Omental fat pad (tissue), 4 donors: ENCODE measurements around the gene LYPD1. TPM values are rescaled to one million over a fixed set of nuclear protein-coding genes. Genes with fewer than 3 reads are reported as not detected.

Experiments used
- ATAC-seq: fragments of 150-250 bp; one replicate; pipeline ENCODE4 v1.9.1; 2016; ENCODE audit warnings: mild to moderate bottlenecking, moderate library complexity; ENCODE audit not compliant: low FRiP score
- DNase-seq: peaks from one replicate; pipeline ENCODE4 v3.0.0-alpha.2; 2019; ENCODE audit warnings: low spot score
- total RNA-seq, 4 donors: library from RNA; depleted of rRNA; stranded (reverse); fragments of >200 nt; gene quantifications; one replicate each; pipeline ENCODE4 v1.1.0, GENCODE V29; 2016
- TF ChIP-seq, protein P1 (sequence below), 3 donors: fragments of 450-650 bp; IDR thresholded peaks; one replicate each; pipeline ENCODE4 v1.5.1; 2016 to 2017; ENCODE audit warnings: antibody characterized with exemption in 3 of 3, mild to moderate bottlenecking in 3 of 3, moderate library complexity in 2 of 3

LYPD1 gene
- total RNA-seq, 4 donors from 2014 or later, result 0.48 TPM; not detected in 3

DNA sequence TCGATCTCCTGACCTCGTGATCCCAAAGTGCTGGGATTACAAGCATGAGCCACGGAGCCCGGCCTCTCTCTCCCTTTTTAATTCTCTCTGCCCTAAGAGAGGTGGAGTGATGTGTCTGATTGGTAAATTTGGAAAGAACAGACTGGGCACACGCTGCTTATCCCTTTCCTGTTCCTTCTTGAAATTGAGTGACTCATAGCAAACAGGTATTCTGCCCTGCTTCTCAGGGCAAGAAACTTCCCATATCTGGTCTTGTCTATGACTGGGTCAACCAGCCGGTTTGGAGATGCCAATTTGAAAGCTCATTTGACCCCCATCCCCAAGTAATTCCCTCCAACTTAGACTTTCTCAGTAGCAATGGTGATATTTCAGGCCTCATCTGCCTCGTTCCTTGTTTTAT is 15.0 kb downstream of the LYPD1 start:
- DNase-seq, result no peak
- ATAC-seq, result no peak
- TF ChIP-seq, protein P1, sequence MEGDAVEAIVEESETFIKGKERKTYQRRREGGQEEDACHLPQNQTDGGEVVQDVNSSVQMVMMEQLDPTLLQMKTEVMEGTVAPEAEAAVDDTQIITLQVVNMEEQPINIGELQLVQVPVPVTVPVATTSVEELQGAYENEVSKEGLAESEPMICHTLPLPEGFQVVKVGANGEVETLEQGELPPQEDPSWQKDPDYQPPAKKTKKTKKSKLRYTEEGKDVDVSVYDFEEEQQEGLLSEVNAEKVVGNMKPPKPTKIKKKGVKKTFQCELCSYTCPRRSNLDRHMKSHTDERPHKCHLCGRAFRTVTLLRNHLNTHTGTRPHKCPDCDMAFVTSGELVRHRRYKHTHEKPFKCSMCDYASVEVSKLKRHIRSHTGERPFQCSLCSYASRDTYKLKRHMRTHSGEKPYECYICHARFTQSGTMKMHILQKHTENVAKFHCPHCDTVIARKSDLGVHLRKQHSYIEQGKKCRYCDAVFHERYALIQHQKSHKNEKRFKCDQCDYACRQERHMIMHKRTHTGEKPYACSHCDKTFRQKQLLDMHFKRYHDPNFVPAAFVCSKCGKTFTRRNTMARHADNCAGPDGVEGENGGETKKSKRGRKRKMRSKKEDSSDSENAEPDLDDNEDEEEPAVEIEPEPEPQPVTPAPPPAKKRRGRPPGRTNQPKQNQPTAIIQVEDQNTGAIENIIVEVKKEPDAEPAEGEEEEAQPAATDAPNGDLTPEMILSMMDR (IDR thresholded peaks at IDR 0.05), result no peak

GRCh38 chr2:132654335-132654734 is 15.7 kb downstream of the LYPD1 start:
- ATAC-seq, result no peak
- TF ChIP-seq, protein P1 (IDR thresholded peaks at IDR 0.05), result no peak
- DNase-seq, result no peak

- ATAC-seq, result no peak
- TF ChIP-seq, protein P1 (IDR thresholded peaks at IDR 0.05), result no peak
Observed at GRCh38 chr2:132652474-132652873, 17.5 kb downstream of the LYPD1 start.

DNA sequence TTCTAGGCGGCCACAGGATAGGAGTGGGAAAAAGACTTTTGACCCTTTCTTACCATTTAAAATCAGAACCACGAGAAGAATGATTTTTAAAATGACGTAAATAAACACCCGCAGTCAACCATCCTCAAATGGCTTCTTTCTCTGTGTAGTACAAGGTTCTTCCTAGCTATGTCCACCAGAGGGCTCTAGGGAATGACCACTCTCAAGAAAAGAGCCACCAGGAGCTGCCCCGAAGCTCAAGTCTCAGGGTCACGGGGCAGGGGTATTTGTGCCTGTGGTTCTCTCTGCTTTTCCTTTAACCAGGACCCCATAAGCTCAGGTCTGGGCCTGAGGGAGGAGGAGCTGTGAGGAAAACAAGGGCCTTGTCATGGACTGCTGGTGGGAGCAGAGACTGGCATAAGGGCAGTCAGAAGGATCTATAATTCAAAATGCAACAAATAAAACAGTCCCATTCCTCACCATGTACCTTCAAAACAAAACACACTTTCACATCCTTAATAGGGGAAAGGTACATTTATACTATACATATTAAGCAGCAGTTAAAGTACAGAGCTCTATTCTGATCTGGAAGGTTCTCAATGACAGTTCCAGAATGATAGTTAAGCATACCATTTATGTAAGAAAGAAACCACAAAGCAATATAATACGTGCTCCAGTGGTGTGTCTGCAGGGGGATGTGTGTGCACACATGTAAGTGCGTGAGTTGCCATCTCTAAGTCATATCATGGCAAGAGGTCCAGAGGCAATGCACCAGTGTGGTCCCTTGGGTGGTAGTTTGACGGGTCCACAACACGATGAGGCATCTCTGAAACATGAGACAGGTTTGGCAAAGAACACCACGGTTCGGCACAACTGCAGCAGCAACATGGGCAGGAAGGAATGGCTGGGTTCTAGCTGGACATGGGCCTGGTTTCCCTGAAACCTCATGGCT is 18.6 kb downstream of the LYPD1 start:
- TF ChIP-seq, protein P1 (IDR thresholded peaks at IDR 0.05), result no peak
- no peak for ATAC-seq
- no peak for DNase-seq

More at GRCh38 chr2:132652474-132652873, 17.5 kb downstream of the LYPD1 start:
- no peak for DNase-seq

DNA sequence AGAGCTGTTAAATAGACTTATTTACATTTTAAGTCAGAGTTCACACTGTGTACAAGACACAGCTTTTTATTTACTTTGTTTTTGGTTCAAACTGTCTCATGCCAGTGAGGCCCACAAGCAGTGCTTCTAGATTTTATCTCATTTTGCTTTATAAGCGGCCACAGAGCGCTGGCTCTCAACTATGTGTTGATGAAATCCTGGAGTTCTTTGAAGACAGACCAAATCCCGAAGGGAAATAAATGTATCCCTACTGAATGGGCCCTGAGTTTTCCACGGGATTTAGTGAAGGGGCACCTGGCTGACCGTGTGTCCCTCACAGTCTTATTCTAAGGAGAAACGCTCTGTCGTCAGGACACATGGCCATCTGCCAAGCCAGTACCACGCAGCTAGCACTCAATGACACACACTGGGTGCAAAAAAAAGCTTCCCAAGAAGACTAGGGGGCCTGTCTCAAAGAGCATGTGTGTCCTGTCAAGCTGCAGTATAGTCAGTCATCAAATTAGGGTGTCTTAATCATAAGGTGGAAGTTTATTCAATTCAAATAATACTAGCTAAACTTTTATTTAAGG is 23.4 kb downstream of the LYPD1 start:
- no peak for DNase-seq
- TF ChIP-seq, protein P1 (IDR thresholded peaks at IDR 0.05), result no peak
- ATAC-seq, result no peak

DNA sequence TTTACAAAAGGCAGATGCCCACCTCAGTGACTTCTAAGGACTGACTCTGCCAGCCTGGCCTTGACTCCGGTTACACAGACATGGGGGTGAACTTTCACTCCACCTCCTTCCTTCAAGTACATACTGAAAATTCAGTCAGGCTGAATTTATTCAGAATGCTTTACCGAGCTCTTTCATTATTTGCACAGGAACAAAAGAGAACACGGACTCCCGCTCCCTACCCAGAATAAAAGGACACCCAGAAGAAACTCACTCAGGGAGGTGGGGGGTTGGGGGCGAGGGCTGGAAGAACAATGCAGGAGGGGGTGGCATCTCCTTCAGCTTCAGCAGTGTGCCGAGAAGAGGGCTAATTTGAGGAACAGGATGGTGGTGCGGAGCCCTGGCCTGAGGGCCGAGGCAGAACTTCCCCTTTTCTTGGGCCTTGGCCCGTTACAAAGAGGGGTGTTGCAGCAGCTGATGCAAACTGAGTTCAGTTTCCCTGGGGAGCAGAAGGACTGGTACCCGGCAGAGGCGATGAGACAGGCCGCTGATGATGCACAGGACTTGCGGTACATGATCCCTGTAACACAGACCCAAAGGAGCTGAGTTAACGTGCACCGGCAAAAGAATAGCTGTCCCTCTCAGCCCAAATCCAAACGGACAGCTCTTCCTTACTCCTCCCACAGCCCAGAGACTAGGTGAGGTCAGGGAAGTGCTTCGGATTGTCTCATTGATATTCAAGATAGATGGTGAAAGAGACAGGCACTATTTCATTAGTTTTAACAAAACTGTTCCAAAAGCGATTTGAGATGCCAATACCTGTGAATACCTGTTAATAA is 24.1 kb downstream of the LYPD1 start:
- DNase-seq (no peak), ATAC-seq (no peak)
- TF ChIP-seq, protein P1 (IDR thresholded peaks at IDR 0.05), result no peak
